ENCODE data around the gene ZEB1. TPM values are rescaled to one million over a fixed set of nuclear protein-coding genes. Genes with fewer than 3 reads are reported as not detected.
A peak's percentile ranks its signal among the peaks of the same experiment; 100 is the strongest.

ZEB1 gene
- total and polyA plus RNA-seq, 2 of the 8 experiments (the other 6 are each of a cell fraction or from before 2014, with no cell fraction given): 0.08 to 0.15 TPM

GRCh38 chr10:31321396-31321941 is 2.5 kb downstream of the ZEB1 start:
- H3K9me3 ChIP-seq (ENCODE audit: insufficient read depth in 2 of 2, low read depth in 1 of 2, low read length in 1 of 2): no peaks in the 10 kb centered on the region
- H2AFZ ChIP-seq (ENCODE audit: low read length): no peak overlapping the region
- no peak overlapping the region for H3K4ac ChIP-seq (replicated peaks; ENCODE audit: insufficient read length, low read depth, low read length)
- H2BK12ac ChIP-seq (ENCODE audit: low read depth, low read length): no peak overlapping the region
- no peak overlapping the region for H4K91ac ChIP-seq (replicated peaks; ENCODE audit: insufficient read length, low read length)
- no peaks in the 10 kb centered on the region; a peak in 1 of 8 replicates for H3K36me3 ChIP-seq (ENCODE audit: control insufficient read depth in 2 of 4, insufficient read depth in 4 of 4, low read length in 3 of 4)
- no peak overlapping the region for H2AK5ac ChIP-seq (ENCODE audit: low read depth, low read length)
- peaks cover 13 to 54% (median 31%) of the 10 kb centered on the region in 4 experiments for H3K27me3 ChIP-seq (replicated peaks in 1 of 4; ENCODE audit: control insufficient read depth in 3 of 4, extremely low read depth in 1 of 4, insufficient read depth in 3 of 4, low read length in 3 of 4)
- CTCF ChIA-PET (ENCODE audit: partially characterized antibody): no interaction called here
- no peak overlapping the region for H3K18ac ChIP-seq (ENCODE audit: extremely low read depth, low read length)
- H3K4me2 ChIP-seq (ENCODE audit: insufficient read depth in 1 of 2, low read depth in 2 of 2, low read length in 2 of 2): peak overlapping the region; percentile 78 to 91; a peak in 3 of 4 replicates
- H3K23ac ChIP-seq (ENCODE audit: insufficient read length): no peak overlapping the region
- H2BK120ac ChIP-seq (replicated peaks; ENCODE audit: low read depth, low read length): no peak overlapping the region
- no peak overlapping the region for H2BK15ac ChIP-seq (ENCODE audit: low read length)
- FAIRE-seq: no peak
- H3K79me1 ChIP-seq (ENCODE audit: low read depth, low read length): no peaks in the 10 kb centered on the region
- H3K14ac ChIP-seq (ENCODE audit: insufficient read length): no peak overlapping the region
- no peak overlapping the region for H4K8ac ChIP-seq (ENCODE audit: extremely low read depth, insufficient read depth, low read length)
- POLR2A ChIA-PET (ENCODE audit: partially characterized antibody): no interaction called here
- DNase-seq (ENCODE audit: low read depth in 1 of 2, low spot score in 2 of 2): no peak
- peak overlapping the region in 1 of 4 experiments; percentile 63; a peak in 2 of 8 replicates for H3K4me3 ChIP-seq (ENCODE audit: extremely low read depth in 1 of 4, insufficient read depth in 2 of 4, low read depth in 3 of 4, low read length in 4 of 4)
- no peak overlapping the region for H3K9ac ChIP-seq (replicated peaks in 1 of 4; ENCODE audit: extremely low read depth in 1 of 4, low read depth in 3 of 4, low read length in 3 of 4)
- WGBS, 2 experiments (ENCODE audit: extremely low coverage in 1 of 2, insufficient coverage in 1 of 2, insufficient read length in 1 of 2, insufficient replicate concordance in 2 of 2, low coverage in 1 of 2, low lambda C conversion rate in 2 of 2, missing lambda C conversion rate in 1 of 2): 53% methylated on average over 10 of the region's 10 CpGs; no CpG with 5 or more reads in 1 of the 2 experiments
- H2BK5ac ChIP-seq (ENCODE audit: low read depth, low read length): no peak overlapping the region
- H3K23me2 ChIP-seq (ENCODE audit: low read depth, low read length): peaks cover 14% of the 10 kb centered on the region
- no peaks in the 10 kb centered on the region for H3K79me2 ChIP-seq (ENCODE audit: control insufficient read depth in 1 of 2, insufficient read depth in 2 of 2, low read length in 2 of 2)
- H3K56ac ChIP-seq (replicated peaks; ENCODE audit: insufficient read length, low read depth, low read length): no peak overlapping the region
- no peak overlapping the region for H4K5ac ChIP-seq (ENCODE audit: insufficient read length, low read depth, low read length)
- H4K20me1 ChIP-seq (replicated peaks in 1 of 2; ENCODE audit: control insufficient read depth in 1 of 2, insufficient read depth in 2 of 2, low read length in 2 of 2): peaks cover 2 to 8% of the 10 kb centered on the region in 2 experiments
- H3K4me1 ChIP-seq (replicated peaks in 1 of 4; ENCODE audit: control insufficient read depth in 3 of 4, insufficient read depth in 4 of 4, low read length in 3 of 4): peaks cover 0 to 4% (median 3%) of the 10 kb centered on the region in 4 experiments; a peak in 4 of 7 replicates
- H2BK20ac ChIP-seq (ENCODE audit: low read length): no peak overlapping the region
- no peak overlapping the region for H3K27ac ChIP-seq (ENCODE audit: low read depth, low read length)
- TF ChIP-seq NRF1 (IDR thresholded peaks at IDR 0.05; ENCODE audit: low read depth, low read length) (no peak), SP2 (IDR thresholded peaks at IDR 0.05; ENCODE audit: low read length) (no peak), PHF8 (conservative IDR thresholded peaks at IDR 0.05; ENCODE audit: low read depth, low read length) (no peak), TBP (IDR thresholded peaks at IDR 0.05; ENCODE audit: low read depth, low read length) (no peak), EZH2 (IDR thresholded peaks at IDR 0.05; ENCODE audit: low read depth, low read length, severe bottlenecking) (no peak), RNF2 (IDR thresholded peaks at IDR 0.05; ENCODE audit: borderline replicate concordance, low read depth, low read length, missing control alignments, poor library complexity, severe bottlenecking) (peak; percentile 66), TAF1 (IDR thresholded peaks at IDR 0.05; ENCODE audit: low read depth, low read length) (no peak), ATF3 (IDR thresholded peaks at IDR 0.05; ENCODE audit: insufficient read depth, low read depth, low read length) (no peak), SIX5 (IDR thresholded peaks at IDR 0.05; ENCODE audit: low read depth, low read length) (no peak), EP300 (IDR thresholded peaks at IDR 0.05; ENCODE audit: borderline replicate concordance in 1 of 2, low read depth in 2 of 2, low read length in 2 of 2) (no peak), BACH1 (IDR thresholded peaks at IDR 0.05; ENCODE audit: low read length) (no peak), YY1 (IDR thresholded peaks at IDR 0.05; ENCODE audit: low read depth, low read length) (no peak), JUN (IDR thresholded peaks at IDR 0.05; ENCODE audit: low read depth, low read length) (no peak)
